Raji (cell line): ENCODE measurements around the gene HDAC1.
A peak's percentile ranks its signal among the peaks of the same experiment; 100 is the strongest.

Source experiments
- POLR2A ChIP-seq: IDR thresholded peaks from 2 replicates; pipeline ENCODE4 v1.6.1; 2011; ENCODE audit warnings: low read depth, low read length, control low read depth; ENCODE audit not compliant: insufficient read depth

HDAC1 gene

GRCh38 chr1:32266921-32267591 lies 24.8 kb upstream of the HDAC1 start:
- TF ChIP-seq POLR2A = no peak

DNA sequence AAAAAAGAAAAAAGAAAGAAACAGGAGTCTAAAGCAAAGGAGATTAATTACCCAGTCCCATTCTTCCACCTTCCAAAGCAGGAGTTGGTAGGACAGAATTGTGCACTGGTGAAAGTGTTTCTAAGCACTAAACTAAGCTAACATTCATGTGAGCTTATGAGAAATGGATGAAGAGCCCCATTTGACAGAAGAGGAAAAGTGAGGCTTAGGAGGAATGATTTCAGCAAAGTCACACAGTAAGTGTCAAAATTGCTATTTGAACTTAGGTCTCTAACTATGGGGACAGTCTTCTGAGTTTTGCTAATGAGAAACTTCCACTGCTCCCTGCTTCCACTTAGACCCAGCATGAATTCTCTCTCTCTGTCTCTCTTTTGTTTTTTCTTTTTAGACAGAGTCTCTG lies 22.1 kb upstream of the HDAC1 start:
- TF ChIP-seq POLR2A = no peak

DNA sequence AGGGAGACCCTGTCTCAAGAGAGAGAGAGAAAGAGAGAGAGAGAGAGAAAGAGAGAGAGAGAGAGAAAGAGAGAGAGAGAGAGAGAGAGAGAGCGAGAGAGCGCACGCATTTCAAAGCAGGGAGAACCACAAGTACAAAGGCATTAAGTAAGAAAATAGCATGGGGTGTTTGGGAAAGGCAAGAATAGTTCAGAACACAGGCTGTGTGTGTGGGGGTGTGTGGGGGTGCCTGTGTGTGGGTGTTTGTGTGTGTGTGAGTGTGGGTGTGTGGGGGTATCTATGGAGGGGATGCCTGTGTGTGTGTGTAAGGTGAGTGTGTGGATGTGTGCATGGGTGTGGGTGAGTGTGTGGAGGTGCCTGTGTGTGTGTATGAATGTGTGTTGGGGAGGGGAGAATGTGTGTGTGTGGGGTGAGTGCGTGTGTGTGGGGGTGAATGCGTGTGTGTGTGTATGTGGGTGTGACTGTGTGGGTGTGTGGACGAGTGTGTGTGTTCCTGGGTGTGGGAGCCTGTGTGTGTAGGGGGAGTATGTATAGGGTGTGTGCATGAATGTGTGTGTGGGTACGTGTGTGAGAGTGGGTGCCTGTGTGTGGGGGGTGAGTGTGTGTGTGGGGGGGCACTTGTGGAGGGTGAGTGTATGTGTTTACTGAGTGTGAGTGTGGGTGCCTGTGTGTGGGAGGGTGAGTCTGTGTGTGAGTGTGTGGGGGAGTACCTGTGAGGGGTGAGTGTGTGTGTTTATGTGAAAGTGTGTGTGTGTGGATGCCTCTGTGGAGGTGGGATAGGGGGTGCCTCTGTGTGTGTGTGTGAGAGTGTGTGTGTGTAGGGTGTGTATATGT lies 19.1 kb upstream of the HDAC1 start:
- no peak for TF ChIP-seq POLR2A

GRCh38 chr1:32273391-32274208 lies 18.3 kb upstream of the HDAC1 start:
- peak; percentile 45; the same call in 1 of the 2 replicates for TF ChIP-seq POLR2A

- no peak for TF ChIP-seq POLR2A
These were observed 17.1 kb upstream of the HDAC1 start for GRCh38 chr1:32274646-32275340.

GRCh38 chr1:32275424-32275823 lies 16.5 kb upstream of the HDAC1 start:
- TF ChIP-seq POLR2A = no peak

DNA sequence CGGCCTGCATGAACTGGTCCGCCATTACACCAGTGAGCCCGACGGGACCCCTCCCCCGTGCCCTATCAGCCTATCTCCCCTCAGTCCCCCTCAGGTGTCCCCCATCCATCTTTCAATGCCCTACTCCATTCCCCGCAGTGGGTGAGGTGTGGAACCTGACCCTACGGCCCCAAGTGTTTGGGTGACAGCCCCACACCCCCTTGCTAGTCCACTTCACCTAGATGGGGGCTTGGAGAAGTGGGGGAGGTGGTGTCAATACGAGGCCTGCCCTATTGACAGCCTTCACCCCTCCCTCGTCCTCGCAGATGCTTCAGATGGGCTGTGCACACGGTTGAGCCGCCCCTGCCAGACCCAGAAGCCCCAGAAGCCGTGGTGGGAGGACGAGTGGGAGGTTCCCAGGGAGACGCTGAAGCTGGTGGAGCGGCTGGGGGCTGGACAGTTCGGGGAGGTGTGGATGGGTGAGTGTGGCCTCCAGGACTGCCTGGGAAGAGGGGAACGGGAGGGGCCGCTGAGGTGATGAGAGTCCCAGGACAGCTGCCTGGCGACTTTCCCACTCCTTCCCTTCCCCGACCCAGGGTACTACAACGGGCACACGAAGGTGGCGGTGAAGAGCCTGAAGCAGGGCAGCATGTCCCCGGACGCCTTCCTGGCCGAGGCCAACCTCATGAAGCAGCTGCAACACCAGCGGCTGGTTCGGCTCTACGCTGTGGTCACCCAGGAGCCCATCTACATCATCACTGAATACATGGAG lies 15.7 kb upstream of the HDAC1 start:
- TF ChIP-seq POLR2A = no peak

DNA sequence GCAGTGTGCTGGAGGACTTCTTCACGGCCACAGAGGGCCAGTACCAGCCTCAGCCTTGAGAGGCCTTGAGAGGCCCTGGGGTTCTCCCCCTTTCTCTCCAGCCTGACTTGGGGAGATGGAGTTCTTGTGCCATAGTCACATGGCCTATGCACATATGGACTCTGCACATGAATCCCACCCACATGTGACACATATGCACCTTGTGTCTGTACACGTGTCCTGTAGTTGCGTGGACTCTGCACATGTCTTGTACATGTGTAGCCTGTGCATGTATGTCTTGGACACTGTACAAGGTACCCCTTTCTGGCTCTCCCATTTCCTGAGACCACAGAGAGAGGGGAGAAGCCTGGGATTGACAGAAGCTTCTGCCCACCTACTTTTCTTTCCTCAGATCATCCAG lies 6.2 kb upstream of the HDAC1 start:
- TF ChIP-seq POLR2A = no peak

DNA sequence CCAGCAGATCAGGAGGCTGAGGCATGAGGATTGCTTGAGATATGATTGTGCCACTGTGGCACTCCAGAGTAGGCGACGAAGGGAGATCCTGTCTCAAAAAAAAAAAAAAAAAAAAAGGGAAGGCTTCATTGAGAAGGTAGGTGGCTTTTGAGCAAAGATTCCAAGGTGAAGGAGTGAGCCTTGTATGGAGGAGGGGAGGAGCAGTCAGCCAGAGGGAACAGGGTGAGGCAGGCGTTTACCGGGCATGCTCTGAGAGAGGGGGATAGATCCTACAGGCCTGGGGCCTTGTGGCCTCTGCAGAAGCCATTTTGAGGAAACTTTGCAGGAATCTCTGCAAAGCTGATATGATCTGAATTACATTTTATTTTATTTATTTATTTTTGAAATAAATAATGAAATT lies 5.1 kb upstream of the HDAC1 start:
- no peak for TF ChIP-seq POLR2A

DNA sequence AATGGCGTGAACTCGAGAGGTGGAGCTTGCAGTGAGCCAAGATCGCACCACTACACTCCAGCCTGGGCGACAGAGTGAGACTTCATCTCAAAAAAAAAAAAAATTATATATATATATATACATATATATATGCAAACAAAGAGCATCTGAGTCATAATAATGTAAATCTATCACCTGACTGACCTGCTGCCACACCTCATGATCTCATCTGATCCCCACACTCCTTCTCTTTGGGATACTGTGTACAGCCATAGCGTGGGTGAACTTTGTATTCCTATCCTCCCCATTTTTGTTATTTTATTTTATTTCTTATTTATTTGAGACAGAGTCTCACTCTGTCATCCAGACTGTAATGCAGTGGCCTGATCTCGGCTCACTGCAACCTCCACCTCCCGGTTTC lies 2.6 kb upstream of the HDAC1 start:
- TF ChIP-seq POLR2A = no peak

DNA sequence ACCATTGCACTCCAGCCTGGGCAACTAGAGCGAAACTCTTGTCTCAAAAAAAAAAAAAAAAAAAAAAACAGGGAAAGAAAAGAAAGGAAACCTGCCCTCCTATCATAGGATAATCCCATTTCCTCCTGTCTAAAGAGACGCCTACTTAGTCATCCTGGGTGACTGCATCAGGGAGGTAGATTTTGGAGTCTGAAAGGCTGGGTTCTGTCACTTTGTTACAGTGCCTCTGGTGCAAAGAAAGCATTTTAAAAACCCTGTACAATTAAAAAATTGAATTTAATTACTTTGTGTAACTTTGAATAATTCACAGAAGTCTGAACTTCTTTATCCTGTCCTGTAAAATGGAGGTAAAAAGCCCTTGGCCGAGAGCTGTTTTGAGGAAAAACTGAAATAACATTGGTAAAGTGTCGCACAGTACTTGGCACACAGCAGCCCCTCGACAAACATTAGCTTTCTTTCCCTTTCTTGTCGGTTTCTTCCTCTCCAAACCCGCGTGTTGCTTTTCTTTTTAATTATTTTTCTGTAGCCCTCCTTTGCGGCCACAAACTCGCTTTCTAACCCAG lies 657 bp upstream of the HDAC1 start:
- TF ChIP-seq POLR2A = no peak

DNA sequence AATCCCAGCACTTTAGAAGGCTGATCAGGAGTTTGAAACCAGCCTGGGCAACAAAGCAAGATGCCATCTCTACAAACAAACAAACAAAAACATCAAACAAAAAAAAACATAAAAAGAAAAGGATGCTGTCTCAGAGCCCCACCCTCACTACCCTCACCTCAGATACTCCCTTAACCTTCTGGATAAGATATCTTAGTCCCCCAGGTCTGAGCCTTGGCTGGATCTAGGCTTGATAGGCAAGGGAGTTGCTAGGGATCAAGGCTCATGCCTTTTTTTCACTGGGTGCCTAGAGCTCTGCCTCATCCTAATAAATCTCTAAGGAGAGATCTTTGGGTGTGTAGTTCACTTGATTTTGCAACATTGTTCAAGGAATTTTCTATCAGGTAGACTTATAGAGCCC lies 7.4 kb downstream of the HDAC1 start:
- TF ChIP-seq POLR2A = no peak

GRCh38 chr1:32303358-32303757 lies 11.5 kb downstream of the HDAC1 start:
- TF ChIP-seq POLR2A = no peak

DNA sequence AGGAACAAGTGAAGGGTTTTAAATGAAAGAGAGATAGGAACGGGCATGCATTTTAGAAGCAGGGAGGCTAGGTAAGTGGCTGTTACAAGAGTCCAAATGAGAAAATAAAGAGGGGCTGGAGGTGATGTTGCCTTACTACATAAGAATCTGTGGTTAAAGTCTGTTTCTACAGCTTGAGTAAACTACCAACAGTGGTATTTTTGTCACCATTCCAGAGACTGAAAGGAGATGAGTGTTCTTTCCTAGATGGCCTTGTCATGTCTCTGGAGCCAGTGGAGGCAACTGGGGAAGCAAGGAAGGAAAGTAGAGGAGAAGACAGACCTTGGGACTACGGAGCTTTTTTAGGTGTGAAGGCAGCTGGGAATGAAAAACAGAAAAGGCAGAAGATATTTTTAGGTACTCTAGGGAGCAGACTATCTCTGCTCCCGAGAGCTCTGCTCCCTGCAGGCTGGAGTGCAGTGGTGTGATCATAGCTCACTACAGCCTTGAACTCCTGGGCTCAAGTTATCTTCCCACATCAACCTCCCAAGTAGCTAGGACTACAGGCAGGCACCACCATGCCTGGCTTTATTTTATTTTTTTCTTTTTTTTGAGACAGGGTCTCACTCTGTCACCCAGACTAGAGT lies 12.2 kb downstream of the HDAC1 start:
- TF ChIP-seq POLR2A = no peak
